Neuronal stem cell (in vitro differentiated cells): ENCODE measurements around the gene IQCC.

ENCODE experiments used
- DNase-seq: peaks from one replicate; pipeline ENCODE4 v3.0.0-alpha.2; 2013; ENCODE audit warnings: low spot score
- H2AFZ ChIP-seq: one replicate; pipeline ENCODE4 v1.6.1; 2013; ENCODE audit warnings: mild to moderate bottlenecking, low read length, inconsistent platforms
- H2AK5ac ChIP-seq: 2 replicates; pipeline ENCODE4 v1.6.1; 2013; ENCODE audit warnings: low read depth, mild to moderate bottlenecking, inconsistent platforms, low read length, moderate library complexity, mixed read lengths
- H2BK120ac ChIP-seq: 2 replicates; pipeline ENCODE4 v1.6.1; 2013; ENCODE audit warnings: low read depth, mild to moderate bottlenecking, inconsistent platforms, low read length, moderate library complexity, mixed read lengths
- H2BK12ac ChIP-seq: one replicate; pipeline ENCODE4 v1.6.1; 2013; ENCODE audit warnings: low read length, inconsistent platforms
- H2BK15ac ChIP-seq: 2 replicates; pipeline ENCODE4 v1.6.1; 2013; ENCODE audit warnings: mild to moderate bottlenecking, low read length, inconsistent platforms, mixed read lengths
- H2BK5ac ChIP-seq: one replicate; pipeline ENCODE4 v1.6.1; 2013; ENCODE audit warnings: inconsistent platforms, mild to moderate bottlenecking, low read length, moderate library complexity
- H3K14ac ChIP-seq: one replicate; pipeline ENCODE4 v1.6.1; 2013; ENCODE audit warnings: low read length, inconsistent platforms
- H3K18ac ChIP-seq: 2 replicates; pipeline ENCODE4 v1.6.1; 2013; ENCODE audit warnings: low read length, inconsistent platforms
- H3K23ac ChIP-seq: 2 replicates; pipeline ENCODE4 v1.6.1; 2013; ENCODE audit warnings: low read depth, mild to moderate bottlenecking, mixed read lengths, low read length, inconsistent platforms; ENCODE audit not compliant: poor library complexity
- H3K27ac ChIP-seq: replicated peaks from 3 replicates; pipeline ENCODE4 v1.5.1; 2013; ENCODE audit warnings: low read length, inconsistent platforms
- H3K27me3 ChIP-seq, 3 experiments: 2 replicates each; pipeline ENCODE4 v1.6.1; 2013; ENCODE audit warnings: low read length in 3 of 3, mild to moderate bottlenecking in 2 of 3, inconsistent platforms in 1 of 3, low read depth in 1 of 3, mixed read lengths in 1 of 3, moderate library complexity in 1 of 3; ENCODE audit not compliant: control insufficient read depth in 3 of 3, insufficient read depth in 3 of 3
- H3K36me3 ChIP-seq, 2 donors: replicated peaks in 1 of 2; 2 replicates each; pipeline ENCODE4 v1.6.1; 2013; ENCODE audit warnings: low read length in 2 of 2; ENCODE audit not compliant: control insufficient read depth in 2 of 2, insufficient read depth in 2 of 2
- H3K4ac ChIP-seq: 2 replicates; pipeline ENCODE4 v1.6.1; 2013; ENCODE audit warnings: inconsistent platforms, mild to moderate bottlenecking, low read length, moderate library complexity
- H3K4me1 ChIP-seq, 2 donors: 1 replicate in 1 of 2; 2 replicates in 1 of 2; pipeline ENCODE4 v1.6.1; 2013; ENCODE audit warnings: low read length in 2 of 2, low read depth in 1 of 2; ENCODE audit not compliant: control insufficient read depth in 2 of 2, insufficient read depth in 1 of 2
- H3K4me2 ChIP-seq: one replicate; pipeline ENCODE4 v1.6.1; 2013; ENCODE audit warnings: mild to moderate bottlenecking, low read length, inconsistent platforms; ENCODE audit not compliant: insufficient read depth, poor library complexity, severe bottlenecking
- H3K4me3 ChIP-seq, 2 donors: 2 replicates each; pipeline ENCODE4 v1.5.1; 2013; ENCODE audit warnings: low read length in 2 of 2, mild to moderate bottlenecking in 2 of 2, inconsistent platforms in 1 of 2, moderate library complexity in 1 of 2
- H3K79me1 ChIP-seq: one replicate; pipeline ENCODE4 v1.6.1; 2013; ENCODE audit warnings: low read depth, mild to moderate bottlenecking, inconsistent platforms, low read length, moderate library complexity
- H3K9ac ChIP-seq: one replicate; pipeline ENCODE4 v1.6.1; 2013; ENCODE audit warnings: mild to moderate bottlenecking, low read depth, low read length, inconsistent platforms; ENCODE audit not compliant: poor library complexity
- H3K9me3 ChIP-seq, 2 donors: replicated peaks in 1 of 2; 2 replicates each; pipeline versions ENCODE3 to v1.6.1; 2013; ENCODE audit warnings: low read length in 2 of 2, mild to moderate bottlenecking in 2 of 2, inconsistent platforms in 1 of 2, low read depth in 1 of 2, mixed read lengths in 1 of 2, moderate library complexity in 1 of 2; ENCODE audit not compliant: control insufficient read depth in 2 of 2, insufficient read depth in 1 of 2
- H4K8ac ChIP-seq: one replicate; pipeline ENCODE4 v1.6.1; 2013; ENCODE audit warnings: low read depth, mild to moderate bottlenecking, inconsistent platforms, low read length, moderate library complexity
- H4K91ac ChIP-seq: one replicate; pipeline ENCODE4 v1.6.1; 2013; ENCODE audit warnings: low read length, low read depth, mild to moderate bottlenecking, inconsistent platforms; ENCODE audit not compliant: poor library complexity
- WGBS, 2 donors: extraction: QIAGEN DNeasy Blood & Tissue Kit; methylation state at CpG; one replicate each; pipeline ENCODE4 v1.1.7; 2013; ENCODE audit warnings: missing lambda C conversion rate in 2 of 2, mixed read lengths in 1 of 2; ENCODE audit not compliant: insufficient read length in 2 of 2, insufficient replicate concordance in 1 of 2; ENCODE audit errors: extremely low coverage in 2 of 2; 5-methylcytosine and 5-hydroxymethylcytosine counted together

Gene IQCC

GRCh38 chr1:32186491-32186890, 19.0 kb upstream of the IQCC start:
- Histone ChIP-seq H3K9me3 (no peaks in the 10 kb centered on the region), H3K79me1 (peaks cover 2% of the 10 kb centered on the region), H3K36me3 (peaks cover 58 to 92% of the 10 kb centered on the region in 2 donors), H2BK12ac (no peak overlapping the region), H4K91ac (no peak overlapping the region), H3K14ac (no peak overlapping the region), H2BK120ac (no peak overlapping the region), H3K27ac (no peak overlapping the region), H2AFZ (no peak overlapping the region), H2BK5ac (no peak overlapping the region), H3K23ac (no peak overlapping the region), H3K4ac (no peak overlapping the region), H3K4me2 (no peak overlapping the region), H2BK15ac (no peak overlapping the region), H2AK5ac (no peak overlapping the region), H4K8ac (no peak overlapping the region), H3K4me3 (no peak overlapping the region), H3K18ac (no peak overlapping the region), H3K4me1 (peaks cover 0 to 1% of the 10 kb centered on the region in 2 donors), H3K9ac (no peak overlapping the region), H3K27me3 (no peaks in the 10 kb centered on the region)
- no peak for DNase-seq
- WGBS, 2 donors, result no CpG with 5 or more reads among the region's 2 CpGs

GRCh38 chr1:32187850-32188249, 17.6 kb upstream of the IQCC start:
- H3K36me3 ChIP-seq, result peaks cover 64 to 92% of the 10 kb centered on the region in 2 donors
- H4K91ac ChIP-seq, result no peak overlapping the region
- no peak overlapping the region for H2AFZ ChIP-seq
- H3K4me1 ChIP-seq, result no peaks in the 10 kb centered on the region
- no peak overlapping the region for H3K14ac ChIP-seq
- no CpG with 5 or more reads among the region's 9 CpGs for WGBS, 2 donors
- no peak overlapping the region for H3K4ac ChIP-seq
- H3K23ac ChIP-seq, result no peak overlapping the region
- H2BK5ac ChIP-seq, result no peak overlapping the region
- no peak overlapping the region for H2BK15ac ChIP-seq
- H2BK120ac ChIP-seq, result peak overlapping the region; percentile 40
- no peak overlapping the region for H3K4me3 ChIP-seq
- no peak overlapping the region for H3K18ac ChIP-seq
- H2BK12ac ChIP-seq, result no peak overlapping the region
- H3K79me1 ChIP-seq, result no peaks in the 10 kb centered on the region
- H3K27me3 ChIP-seq, result no peaks in the 10 kb centered on the region
- H3K9me3 ChIP-seq, result no peaks in the 10 kb centered on the region
- H3K4me2 ChIP-seq, result no peak overlapping the region
- no peak overlapping the region for H3K27ac ChIP-seq
- peak overlapping the region; percentile 34 for H3K9ac ChIP-seq
- H4K8ac ChIP-seq, result no peak overlapping the region
- H2AK5ac ChIP-seq, result no peak overlapping the region
- no peak for DNase-seq

- Histone ChIP-seq H2AK5ac (no peak overlapping the region), H3K4me2 (no peak overlapping the region), H3K14ac (no peak overlapping the region), H2BK15ac (no peak overlapping the region), H3K4me1 (no peaks in the 10 kb centered on the region), H3K18ac (no peak overlapping the region), H3K27ac (no peak overlapping the region), H3K36me3 (peaks cover 82 to 99% of the 10 kb centered on the region in 2 donors), H3K4me3 (no peak overlapping the region), H3K9ac (no peak overlapping the region), H3K27me3 (no peaks in the 10 kb centered on the region), H4K8ac (no peak overlapping the region), H2AFZ (no peak overlapping the region), H3K4ac (no peak overlapping the region), H3K9me3 (no peaks in the 10 kb centered on the region), H3K79me1 (no peaks in the 10 kb centered on the region), H2BK12ac (no peak overlapping the region), H4K91ac (no peak overlapping the region), H2BK5ac (no peak overlapping the region), H3K23ac (no peak overlapping the region), H2BK120ac (no peak overlapping the region)
- no peak for DNase-seq
- WGBS, 2 donors, result no CpG with 5 or more reads among the region's 8 CpGs
Observed at GRCh38 chr1:32192220-32192948, 13.1 kb upstream of the IQCC start.

GRCh38 chr1:32194984-32195383, 10.5 kb upstream of the IQCC start:
- no CpG with 5 or more reads among the region's 6 CpGs for WGBS, 2 donors
- Histone ChIP-seq H3K36me3 (peaks cover 66 to 88% of the 10 kb centered on the region in 2 donors), H2BK5ac (no peak overlapping the region)

More at GRCh38 chr1:32194984-32195383, 10.5 kb upstream of the IQCC start:
- H3K9me3 ChIP-seq, result no peaks in the 10 kb centered on the region
- no peak overlapping the region for H2BK12ac ChIP-seq
- H3K9ac ChIP-seq, result no peak overlapping the region
- no peak overlapping the region for H3K4ac ChIP-seq
- H3K27ac ChIP-seq, result no peak overlapping the region
- no peaks in the 10 kb centered on the region for H3K27me3 ChIP-seq
- H2AFZ ChIP-seq, result no peak overlapping the region
- H2AK5ac ChIP-seq, result no peak overlapping the region
- H3K14ac ChIP-seq, result no peak overlapping the region
- no peak overlapping the region for H4K91ac ChIP-seq
- H3K79me1 ChIP-seq, result no peaks in the 10 kb centered on the region
- no peak overlapping the region for H3K4me3 ChIP-seq
- no peak overlapping the region for H3K23ac ChIP-seq
- H3K4me2 ChIP-seq, result no peak overlapping the region
- H2BK120ac ChIP-seq, result no peak overlapping the region
- no peak overlapping the region for H2BK15ac ChIP-seq
- H3K4me1 ChIP-seq, result peaks cover 15 to 16% of the 10 kb centered on the region in 2 donors
- DNase-seq, result no peak
- H3K18ac ChIP-seq, result no peak overlapping the region
- no peak overlapping the region for H4K8ac ChIP-seq
